Neutrophil (primary cell): Measurements from ENCODE around the gene PCDH1.

Experiments used
- H3K27ac ChIP-seq: fragments of 200-600 bp; sonication (generic); 2 replicates; pipeline ENCODE4 v1.5.1; 2016; ENCODE audit warnings: mild to moderate bottlenecking, moderate library complexity
- H3K27me3 ChIP-seq: fragments of 200-600 bp; sonication (generic); 2 replicates; pipeline ENCODE4 v1.6.0; 2016; ENCODE audit warnings: mild to moderate bottlenecking
- H3K36me3 ChIP-seq: fragments of 200-600 bp; sonication (generic); 2 replicates; pipeline ENCODE4 v1.5.1; 2017
- H3K4me1 ChIP-seq, 2 experiments: fragments of 200-600 bp in 1 of 2; sonication (generic) in 1 of 2; 1 replicate in 1 of 2; 2 replicates in 1 of 2; pipeline versions ENCODE4 v1.5.1 to v1.6.1; 2013 to 2016; ENCODE audit warnings: low read depth in 1 of 2, low read length in 1 of 2, mild to moderate bottlenecking in 1 of 2, moderate library complexity in 1 of 2; ENCODE audit not compliant: control insufficient read depth in 1 of 2, insufficient read depth in 1 of 2
- H3K4me3 ChIP-seq, 2 experiments: fragments of 200-600 bp in 1 of 2; sonication (generic) in 1 of 2; 1 replicate in 1 of 2; 2 replicates in 1 of 2; pipeline ENCODE4 v1.5.1; 2013 to 2016; ENCODE audit warnings: low read depth in 1 of 2, low read length in 1 of 2, mild to moderate bottlenecking in 1 of 2, moderate library complexity in 1 of 2
- H3K9me3 ChIP-seq: fragments of 200-600 bp; sonication (generic); 2 replicates; pipeline ENCODE4 v1.5.1; 2016
- TF ChIP-seq, protein P1 (sequence below): fragments of 200-600 bp; sonication (generic); IDR thresholded peaks from 2 replicates; pipeline ENCODE4 v1.5.1; 2016; ENCODE audit warnings: antibody characterized with exemption

The PCDH1 gene

DNA sequence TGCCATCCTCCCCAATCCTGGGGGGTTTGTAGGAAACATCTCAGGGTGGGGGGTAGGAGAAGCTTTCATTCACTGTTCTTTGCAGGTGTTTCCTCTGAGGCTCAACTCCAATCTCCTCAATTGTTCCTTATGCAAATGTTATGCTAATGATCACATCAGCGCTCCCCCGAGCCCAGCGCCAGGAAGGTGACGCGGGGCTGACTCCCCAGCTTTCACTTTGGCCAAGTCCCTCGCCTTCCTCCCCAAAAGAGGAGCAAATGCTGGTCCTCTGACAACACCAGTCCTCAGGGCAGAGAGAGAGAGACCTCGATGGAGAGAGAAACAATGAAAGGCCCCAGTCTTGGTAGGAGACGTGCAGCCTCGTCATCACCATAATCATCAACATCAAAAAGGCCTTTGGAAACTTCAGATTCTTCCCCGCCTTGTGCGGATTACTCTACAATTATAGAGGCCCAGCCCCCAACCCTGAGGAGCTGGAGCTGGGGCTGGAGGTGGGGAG, 39.1 kb downstream of the PCDH1 start:
- Histone ChIP-seq H3K4me3 (no peak overlapping the region), H3K9me3 (no peaks in the 10 kb centered on the region), H3K27me3 (peaks cover 66% of the 10 kb centered on the region), H3K36me3 (no peaks in the 10 kb centered on the region), H3K27ac (no peak overlapping the region), H3K4me1 (no peaks in the 10 kb centered on the region)
- TF ChIP-seq, protein P1, sequence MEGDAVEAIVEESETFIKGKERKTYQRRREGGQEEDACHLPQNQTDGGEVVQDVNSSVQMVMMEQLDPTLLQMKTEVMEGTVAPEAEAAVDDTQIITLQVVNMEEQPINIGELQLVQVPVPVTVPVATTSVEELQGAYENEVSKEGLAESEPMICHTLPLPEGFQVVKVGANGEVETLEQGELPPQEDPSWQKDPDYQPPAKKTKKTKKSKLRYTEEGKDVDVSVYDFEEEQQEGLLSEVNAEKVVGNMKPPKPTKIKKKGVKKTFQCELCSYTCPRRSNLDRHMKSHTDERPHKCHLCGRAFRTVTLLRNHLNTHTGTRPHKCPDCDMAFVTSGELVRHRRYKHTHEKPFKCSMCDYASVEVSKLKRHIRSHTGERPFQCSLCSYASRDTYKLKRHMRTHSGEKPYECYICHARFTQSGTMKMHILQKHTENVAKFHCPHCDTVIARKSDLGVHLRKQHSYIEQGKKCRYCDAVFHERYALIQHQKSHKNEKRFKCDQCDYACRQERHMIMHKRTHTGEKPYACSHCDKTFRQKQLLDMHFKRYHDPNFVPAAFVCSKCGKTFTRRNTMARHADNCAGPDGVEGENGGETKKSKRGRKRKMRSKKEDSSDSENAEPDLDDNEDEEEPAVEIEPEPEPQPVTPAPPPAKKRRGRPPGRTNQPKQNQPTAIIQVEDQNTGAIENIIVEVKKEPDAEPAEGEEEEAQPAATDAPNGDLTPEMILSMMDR = no peak

DNA sequence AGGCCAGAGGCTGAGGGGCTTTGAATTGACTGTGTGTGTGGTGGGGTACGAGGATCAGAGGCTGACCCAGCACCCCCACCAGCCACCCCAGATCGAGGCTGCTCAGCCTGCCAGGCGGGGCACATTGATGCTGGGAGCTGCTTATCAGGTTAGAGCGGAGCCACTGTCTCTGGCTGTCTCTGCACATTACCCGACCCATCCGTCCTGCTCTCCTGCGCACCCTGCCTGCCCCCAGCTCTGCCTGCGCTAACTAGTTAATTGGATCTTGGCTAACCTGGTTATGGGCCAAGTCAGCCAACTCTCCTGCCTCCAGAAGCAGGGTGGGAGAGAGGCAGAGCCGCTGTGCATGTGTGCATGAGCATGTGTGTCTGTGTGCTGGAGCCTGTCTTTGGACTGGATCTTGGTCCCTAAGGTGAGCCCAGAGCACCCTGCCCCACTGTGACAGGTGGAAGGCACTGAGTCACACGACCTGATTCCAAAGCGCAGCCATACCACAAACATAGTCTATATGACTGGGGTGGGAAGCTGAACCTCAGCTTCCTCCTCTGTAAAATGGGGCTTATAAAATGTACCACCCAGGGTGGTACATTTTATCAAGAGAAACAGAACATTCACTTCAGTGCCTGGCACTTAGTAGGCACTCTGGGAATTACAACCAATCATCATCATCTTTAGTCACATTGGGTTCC, 39.7 kb downstream of the PCDH1 start:
- TF ChIP-seq, protein P1 = no peak
- Histone ChIP-seq H3K27me3 (peaks cover 60% of the 10 kb centered on the region), H3K4me3 (no peak overlapping the region), H3K27ac (no peak overlapping the region), H3K36me3 (no peaks in the 10 kb centered on the region), H3K9me3 (no peaks in the 10 kb centered on the region), H3K4me1 (no peaks in the 10 kb centered on the region)

DNA sequence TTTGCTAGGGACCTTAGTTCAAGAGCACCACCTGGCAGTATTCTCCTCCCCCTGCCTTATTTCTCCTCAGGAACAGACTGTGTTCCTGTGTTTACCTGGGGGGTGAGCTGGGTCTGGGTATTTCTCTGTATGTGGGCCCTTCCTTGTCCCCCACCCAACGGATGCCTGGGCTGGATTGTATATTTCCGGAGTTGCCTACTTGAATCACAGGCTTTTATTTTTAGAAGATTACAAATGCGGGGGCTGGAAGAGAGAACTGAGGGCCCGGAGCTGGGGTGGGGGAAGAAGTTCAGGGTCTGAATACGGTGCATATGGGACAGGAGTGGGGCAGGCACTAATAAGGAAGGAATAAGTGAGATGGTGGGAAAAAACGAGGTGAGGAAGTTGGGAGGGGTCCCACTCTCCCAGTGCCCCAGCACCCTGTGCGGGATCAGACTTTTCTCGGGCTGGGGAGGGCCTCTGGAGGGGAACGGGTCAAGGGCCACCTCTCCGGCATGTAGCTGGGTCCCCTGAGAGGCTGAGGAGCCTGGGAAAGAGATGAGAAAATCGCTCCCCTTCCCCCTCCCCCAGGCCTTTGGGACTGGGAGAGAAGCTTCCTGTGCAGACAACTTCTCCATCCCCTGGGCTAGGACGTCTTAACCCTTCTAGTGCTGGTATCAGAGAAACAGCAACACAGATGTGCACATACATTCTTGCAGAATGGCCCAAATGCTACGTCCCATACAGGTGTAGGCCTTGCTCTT, 42.1 kb downstream of the PCDH1 start:
- TF ChIP-seq, protein P1 = no peak
- Histone ChIP-seq H3K27ac (no peak overlapping the region), H3K27me3 (peaks cover 61% of the 10 kb centered on the region)

DNA sequence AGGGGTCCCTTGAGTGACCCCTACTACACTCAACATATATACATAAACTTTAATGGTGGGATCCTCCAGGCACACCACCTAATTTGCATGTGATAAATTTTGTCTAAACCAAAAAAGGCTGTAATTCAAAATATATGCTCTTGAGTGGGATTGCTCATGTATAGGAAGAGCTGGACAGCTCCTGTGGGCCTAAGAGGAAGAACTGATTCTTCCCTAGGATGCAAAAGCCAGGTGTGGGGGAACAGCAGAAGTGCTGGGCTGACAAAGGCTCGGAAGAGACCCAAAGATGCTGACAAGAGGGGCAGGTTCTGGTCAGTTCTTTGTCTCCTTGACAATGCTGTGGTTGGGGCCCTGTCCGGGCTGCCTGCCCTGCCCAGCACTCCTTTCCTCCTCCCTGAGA, 43.9 kb downstream of the PCDH1 start:
- H3K4me3 ChIP-seq = no peak overlapping the region
- H3K9me3 ChIP-seq = no peaks in the 10 kb centered on the region
- no peaks in the 10 kb centered on the region for H3K36me3 ChIP-seq
- no peaks in the 10 kb centered on the region for H3K4me1 ChIP-seq
- TF ChIP-seq, protein P1 = no peak
- no peak overlapping the region for H3K27ac ChIP-seq
- peaks cover 59% of the 10 kb centered on the region for H3K27me3 ChIP-seq

More for the DNA sequence above, 42.1 kb downstream of the PCDH1 start:
- no peaks in the 10 kb centered on the region for H3K36me3 ChIP-seq
- H3K9me3 ChIP-seq = no peaks in the 10 kb centered on the region
- H3K4me3 ChIP-seq = no peak overlapping the region
- H3K4me1 ChIP-seq = no peaks in the 10 kb centered on the region

DNA sequence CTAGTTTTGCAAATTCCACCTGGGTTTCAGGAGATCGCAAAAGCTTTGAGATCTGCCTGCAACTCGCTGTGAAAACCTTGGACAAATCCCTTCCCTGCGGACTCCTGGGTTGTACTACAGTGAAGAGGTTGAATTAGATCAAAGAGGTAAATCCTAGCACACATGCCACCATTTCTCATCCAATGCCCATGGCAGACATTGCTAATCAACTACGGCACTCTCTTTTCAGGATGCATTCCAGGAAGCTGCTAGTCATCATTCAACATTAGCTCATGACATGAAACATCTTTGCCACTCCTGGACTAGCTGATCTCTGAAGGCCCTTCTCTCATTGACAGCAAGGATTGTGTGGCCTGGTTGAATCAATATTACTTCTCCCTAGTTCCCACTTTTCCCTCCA, 46.1 kb downstream of the PCDH1 start:
- Histone ChIP-seq H3K27ac (no peak overlapping the region), H3K4me3 (no peak overlapping the region), H3K36me3 (no peaks in the 10 kb centered on the region), H3K9me3 (no peaks in the 10 kb centered on the region), H3K4me1 (no peaks in the 10 kb centered on the region), H3K27me3 (peaks cover 42% of the 10 kb centered on the region)
- TF ChIP-seq, protein P1 = no peak
